Osteocyte (in vitro differentiated cells): ENCODE measurements around the gene AMOTL1. TPM values are rescaled to one million over a fixed set of nuclear protein-coding genes. Genes with fewer than 3 reads are reported as not detected.

Experiments used
- DNase-seq: peaks from one replicate; pipeline ENCODE4 v3.0.0; 2021; ENCODE audit warnings: mixed read lengths; ENCODE audit not compliant: unreplicated experiment; ENCODE audit errors: extremely low spot score
- H3K27ac Mint-ChIP-seq: one replicate; pipeline ENCODE4 v1.8.0; 2021; ENCODE audit warnings: mild to moderate bottlenecking, mixed read lengths; ENCODE audit not compliant: unreplicated experiment
- H3K27me3 Mint-ChIP-seq: one replicate; pipeline ENCODE4 v1.8.0; 2021; ENCODE audit warnings: mixed read lengths; ENCODE audit not compliant: unreplicated experiment
- H3K36me3 Mint-ChIP-seq: one replicate; pipeline ENCODE4 v1.8.0; 2021; ENCODE audit warnings: mixed read lengths; ENCODE audit not compliant: unreplicated experiment
- H3K4me1 Mint-ChIP-seq: one replicate; pipeline ENCODE4 v1.8.0; 2021; ENCODE audit warnings: mixed read lengths; ENCODE audit not compliant: unreplicated experiment
- H3K4me3 Mint-ChIP-seq: one replicate; pipeline ENCODE4 v1.8.0; 2021; ENCODE audit warnings: mild to moderate bottlenecking, moderate library complexity, mixed read lengths; ENCODE audit not compliant: unreplicated experiment
- H3K9me3 Mint-ChIP-seq: one replicate; pipeline ENCODE4 v1.8.0; 2021; ENCODE audit warnings: mixed read lengths; ENCODE audit not compliant: unreplicated experiment
- CTCF ChIP-seq: fragments of 200-600 bp; sonication (generic); IDR thresholded peaks from 2 replicates; pipeline ENCODE4 v1.5.0; 2021; ENCODE audit warnings: antibody characterized with exemption, mild to moderate bottlenecking, moderate library complexity
- total RNA-seq: library from RNA; stranded (reverse); gene quantifications from 2 replicates; pipeline ENCODE4 v1.2.1, GENCODE V29; 2021

Gene AMOTL1
- total RNA-seq, 1 donor from 2014 or later: 66.6 TPM

DNA sequence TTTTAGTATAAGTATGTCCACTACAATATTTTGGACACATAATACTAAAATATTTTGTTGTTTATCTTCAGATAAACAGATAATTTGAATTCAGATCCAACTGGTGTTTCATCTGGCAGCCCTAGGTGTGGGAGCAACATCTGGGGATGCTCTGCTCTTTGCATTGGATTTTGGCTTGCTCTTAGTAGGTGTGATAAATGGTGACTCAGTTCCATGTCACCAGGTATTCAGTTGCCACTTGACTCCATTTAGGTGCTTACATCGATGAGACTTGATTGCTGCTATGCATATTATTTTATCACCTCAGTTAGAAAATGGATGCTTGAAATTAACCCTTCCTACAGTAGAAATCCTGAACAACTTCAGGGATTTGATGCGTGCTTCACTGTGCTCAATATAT lies 13.3 kb upstream of the AMOTL1 start:
- no peak for TF ChIP-seq CTCF
- no peak for DNase-seq
- no peaks in the 10 kb centered on the region for H3K9me3 Mint-ChIP-seq
- H3K4me1 Mint-ChIP-seq: peaks cover 35% of the 10 kb centered on the region
- H3K27ac Mint-ChIP-seq: no peak overlapping the region
- H3K4me3 Mint-ChIP-seq: no peak overlapping the region
- no peaks in the 10 kb centered on the region for H3K36me3 Mint-ChIP-seq
- no peaks in the 10 kb centered on the region for H3K27me3 Mint-ChIP-seq

DNA sequence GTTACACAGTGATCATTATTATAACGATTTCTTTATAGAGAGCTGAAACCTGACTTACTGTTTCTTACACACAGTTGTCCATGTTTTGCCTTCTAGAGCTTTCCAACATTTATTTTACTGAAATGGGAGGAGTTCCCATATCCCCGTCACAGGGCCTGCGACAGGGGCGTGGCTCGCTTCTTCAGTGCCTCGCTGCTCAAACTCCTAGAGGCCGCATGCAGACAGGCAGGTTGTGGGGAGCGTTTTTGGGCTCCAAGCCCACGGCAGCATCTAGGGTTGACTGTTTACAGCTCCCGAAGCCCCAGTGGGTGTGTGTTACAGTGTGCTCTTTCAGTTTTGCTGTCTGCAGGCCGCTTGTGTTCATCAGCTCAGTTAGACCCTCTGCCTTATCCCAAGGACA lies 12.7 kb upstream of the AMOTL1 start:
- Mint-ChIP-seq H3K4me1 (peaks cover 30% of the 10 kb centered on the region), H3K27me3 (no peaks in the 10 kb centered on the region), H3K4me3 (no peak overlapping the region), H3K27ac (no peak overlapping the region), H3K36me3 (no peaks in the 10 kb centered on the region), H3K9me3 (no peaks in the 10 kb centered on the region)
- TF ChIP-seq CTCF: no peak
- DNase-seq: no peak

DNA sequence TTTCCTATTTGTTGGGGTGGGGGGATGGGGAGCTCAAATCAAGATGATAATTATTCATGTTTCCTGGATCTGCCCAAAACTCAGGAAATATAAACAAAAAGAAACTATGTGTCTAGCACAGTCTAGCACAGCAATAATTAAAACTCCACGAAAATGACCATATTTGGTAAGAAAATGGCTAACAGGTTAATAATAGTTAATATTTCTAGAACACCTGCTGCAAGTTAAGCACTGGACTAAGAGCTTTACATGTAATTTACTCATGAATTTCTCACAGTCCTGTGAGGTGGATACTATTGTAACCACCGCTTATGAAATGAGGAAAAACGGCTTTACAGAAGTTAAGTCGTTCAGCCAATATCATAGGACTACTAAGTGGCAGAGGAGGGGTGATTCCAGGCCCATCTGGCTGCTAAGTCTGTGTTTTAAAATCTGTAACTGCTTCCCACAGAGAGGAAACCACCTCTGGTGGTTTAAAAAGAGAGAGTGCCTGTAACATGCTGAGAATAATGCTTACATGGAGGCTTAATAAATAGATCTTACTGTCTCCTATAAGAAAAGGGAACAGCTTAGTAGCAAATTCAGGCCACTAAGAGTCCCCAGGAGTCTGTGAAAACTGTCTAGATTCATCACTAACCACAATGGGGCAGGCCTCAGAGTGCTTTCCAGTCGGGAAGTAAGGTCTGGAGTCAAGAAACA lies 11.0 kb upstream of the AMOTL1 start:
- H3K27ac Mint-ChIP-seq: no peak overlapping the region
- H3K27me3 Mint-ChIP-seq: no peaks in the 10 kb centered on the region
- peaks cover 22% of the 10 kb centered on the region for H3K4me1 Mint-ChIP-seq
- no peaks in the 10 kb centered on the region for H3K36me3 Mint-ChIP-seq
- no peak for TF ChIP-seq CTCF
- no peak for DNase-seq
- H3K4me3 Mint-ChIP-seq: no peak overlapping the region
- no peaks in the 10 kb centered on the region for H3K9me3 Mint-ChIP-seq

DNA sequence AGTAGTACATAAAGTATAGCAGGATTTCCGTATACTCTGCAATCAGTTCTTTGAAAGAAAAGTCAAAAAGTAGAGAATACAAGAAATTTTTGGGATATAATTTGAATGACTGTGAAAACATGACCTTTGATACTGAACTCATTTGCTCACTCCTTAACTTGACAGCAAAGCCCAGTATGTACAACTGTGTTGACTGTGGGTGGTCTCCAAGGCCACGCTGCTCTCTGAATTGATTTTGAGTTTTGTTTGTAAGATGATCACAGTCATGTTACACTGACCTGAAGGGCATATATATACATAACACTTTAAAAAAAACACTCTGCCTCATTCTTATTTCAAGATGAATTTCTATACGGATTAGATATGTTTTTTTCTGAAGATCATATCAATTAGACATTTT lies 9.5 kb upstream of the AMOTL1 start:
- Mint-ChIP-seq H3K27ac (no peak overlapping the region), H3K4me1 (peaks cover 19% of the 10 kb centered on the region), H3K36me3 (no peaks in the 10 kb centered on the region), H3K4me3 (no peak overlapping the region), H3K27me3 (no peaks in the 10 kb centered on the region), H3K9me3 (no peaks in the 10 kb centered on the region)
- no peak for TF ChIP-seq CTCF
- no peak for DNase-seq

DNA sequence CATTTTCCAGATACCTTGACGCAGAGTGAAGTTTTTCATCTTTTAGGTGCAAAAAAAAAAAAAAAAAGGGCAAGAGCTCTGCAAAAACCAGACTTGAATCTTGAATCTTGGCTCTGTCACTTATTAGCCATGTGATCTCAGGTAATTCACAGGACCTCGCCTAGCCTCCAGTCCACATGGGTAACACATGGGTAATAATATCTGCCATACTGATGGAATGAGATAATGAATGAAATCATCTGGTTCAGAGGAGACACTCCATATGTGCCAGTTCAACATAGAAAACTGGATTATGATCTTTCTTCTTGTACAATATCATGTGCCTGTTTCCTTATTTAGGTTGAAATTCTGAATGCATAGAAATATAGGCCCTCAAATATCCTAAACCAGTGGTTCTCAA lies 8.6 kb upstream of the AMOTL1 start:
- H3K27ac Mint-ChIP-seq: no peak overlapping the region
- no peak overlapping the region for H3K4me3 Mint-ChIP-seq

More for the DNA sequence above, 8.6 kb upstream of the AMOTL1 start:
- Mint-ChIP-seq H3K9me3 (no peaks in the 10 kb centered on the region), H3K36me3 (no peaks in the 10 kb centered on the region), H3K27me3 (no peaks in the 10 kb centered on the region), H3K4me1 (peaks cover 19% of the 10 kb centered on the region)
- no peak for TF ChIP-seq CTCF
- DNase-seq: no peak
